ENCODE results near the gene BSPH1. TPM values are rescaled to one million over a fixed set of nuclear protein-coding genes. Genes with fewer than 3 reads are reported as not detected.

The BSPH1 gene
- total and polyA plus RNA-seq, 2 donors from 2014 or later: not detected

- intact Hi-C loops (cut with DNase I): no loop called here
- Histone ChIP-seq H3K9me3 (ENCODE audit: control insufficient read depth in 2 of 3, insufficient read depth in 1 of 3, low read length in 3 of 3) (peaks cover 0 to 4% (median 0%) of the 10 kb centered on the region in 3 donors), H3K27me3 (ENCODE audit: control insufficient read depth, insufficient read depth, low read length) (no peaks in the 10 kb centered on the region), H3K9ac (ENCODE audit: low read length in 3 of 3) (no peak overlapping the region), H3K36me3 (ENCODE audit: control insufficient read depth in 2 of 3, insufficient read depth in 3 of 3, low read length in 3 of 3) (no peaks in the 10 kb centered on the region), H3K27ac (ENCODE audit: low read depth in 2 of 2, low read length in 2 of 2) (no peak overlapping the region), H3K4me1 (ENCODE audit: control insufficient read depth in 2 of 3, insufficient read depth in 2 of 3, low read depth in 1 of 3, low read length in 3 of 3) (no peaks in the 10 kb centered on the region), H3K4me3 (ENCODE audit: low read length in 3 of 3) (no peak overlapping the region)
- TF ChIP-seq CTCF (IDR thresholded peaks at IDR 0.05; ENCODE audit: borderline replicate concordance, extremely low read depth, insufficient read depth): no peak
- no peak for FAIRE-seq
- no peak for DNase-seq
Measured at GRCh38 chr19:47998800-47999199, 6.8 kb upstream of the BSPH1 start.

DNA sequence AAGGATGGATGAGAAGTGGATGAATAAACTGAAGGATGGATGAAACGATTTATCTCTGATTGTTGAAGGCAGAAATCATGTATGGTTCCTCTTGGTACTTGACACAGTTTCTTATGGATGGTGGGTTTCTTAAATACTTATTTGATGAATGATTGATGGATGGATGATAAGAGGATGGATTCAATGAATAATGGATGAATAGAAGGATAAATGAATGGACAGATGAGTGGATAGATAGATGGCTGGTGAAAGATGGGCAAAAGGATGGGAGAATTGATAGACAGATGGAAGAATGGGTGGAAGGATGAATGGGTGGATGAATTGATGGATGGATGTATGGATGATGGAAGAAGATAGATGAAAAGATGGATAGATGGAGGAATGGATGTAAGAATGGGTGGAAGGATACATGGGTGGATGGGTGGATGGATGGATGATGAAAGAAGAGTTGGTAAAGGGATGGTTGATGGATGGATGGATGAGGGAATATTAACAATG is 4.3 kb upstream of the BSPH1 start:
- Histone ChIP-seq H3K9me3 (ENCODE audit: control insufficient read depth in 2 of 3, insufficient read depth in 1 of 3, low read length in 3 of 3) (peaks cover 0 to 4% (median 0%) of the 10 kb centered on the region in 3 donors), H3K27ac (ENCODE audit: low read depth in 2 of 2, low read length in 2 of 2) (no peak overlapping the region), H3K36me3 (ENCODE audit: control insufficient read depth in 2 of 3, insufficient read depth in 3 of 3, low read length in 3 of 3) (no peaks in the 10 kb centered on the region), H3K9ac (ENCODE audit: low read length in 3 of 3) (no peak overlapping the region), H3K4me1 (ENCODE audit: control insufficient read depth in 2 of 3, insufficient read depth in 2 of 3, low read depth in 1 of 3, low read length in 3 of 3) (no peaks in the 10 kb centered on the region), H3K4me3 (ENCODE audit: low read length in 3 of 3) (no peak overlapping the region), H3K27me3 (ENCODE audit: control insufficient read depth, insufficient read depth, low read length) (no peaks in the 10 kb centered on the region)
- no peak for FAIRE-seq
- intact Hi-C loops (cut with DNase I): no loop called here
- no peak for DNase-seq
- no peak for TF ChIP-seq CTCF (IDR thresholded peaks at IDR 0.05; ENCODE audit: borderline replicate concordance, extremely low read depth, insufficient read depth)

DNA sequence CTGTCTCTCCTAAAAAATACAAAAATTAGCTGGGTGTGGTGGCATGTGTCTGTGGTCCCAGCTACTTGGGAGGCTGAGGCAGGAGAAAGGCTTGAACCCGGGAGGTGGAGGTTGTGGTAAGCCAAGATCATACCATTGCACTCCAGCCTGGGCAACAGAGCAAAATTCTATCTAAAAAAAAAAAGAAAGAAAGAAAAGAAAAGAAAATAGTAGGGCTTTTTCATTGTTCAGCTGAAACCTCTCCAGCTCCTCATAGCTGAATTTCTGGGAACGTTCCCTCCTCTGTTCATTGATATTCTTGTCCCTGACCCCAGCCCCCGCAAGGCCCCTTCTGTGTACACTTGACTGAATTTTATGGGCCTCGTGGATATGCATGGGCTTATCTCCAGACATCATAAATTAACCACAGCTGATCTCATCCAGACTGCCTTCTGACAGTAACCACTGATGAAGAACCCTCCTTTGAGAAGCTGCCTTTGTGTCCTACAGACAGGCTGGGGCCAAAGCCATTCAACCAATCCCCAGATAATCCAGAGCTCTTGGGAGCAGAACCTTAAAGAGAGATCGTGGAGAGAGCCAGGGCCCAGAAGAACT is 2.3 kb upstream of the BSPH1 start, which contains the start of gene ELSPBP1:
TSS of gene ELSPBP1 (plus strand) at position 424 of the 594 bp plus-strand sequence. CDS start 14,036 bp downstream, outside the sequence.
- Histone ChIP-seq H3K4me1 (ENCODE audit: control insufficient read depth in 2 of 3, insufficient read depth in 2 of 3, low read depth in 1 of 3, low read length in 3 of 3) (no peaks in the 10 kb centered on the region), H3K4me3 (ENCODE audit: low read length in 3 of 3) (no peak within 1 kb of the TSS), H3K27ac (ENCODE audit: low read depth in 2 of 2, low read length in 2 of 2) (no peak within 1 kb of the TSS), H3K36me3 (ENCODE audit: control insufficient read depth in 2 of 3, insufficient read depth in 3 of 3, low read length in 3 of 3) (no peaks in the 10 kb centered on the region), H3K27me3 (ENCODE audit: control insufficient read depth, insufficient read depth, low read length) (no peaks in the 10 kb centered on the region), H3K9me3 (ENCODE audit: control insufficient read depth in 2 of 3, insufficient read depth in 1 of 3, low read length in 3 of 3) (no peaks in the 10 kb centered on the region), H3K9ac (ENCODE audit: low read length in 3 of 3) (no peak within 1 kb of the TSS)
- intact Hi-C loops (cut with DNase I): no loop called here
- peak in 4 of 5 donors; percentile 79 to 93 (median 86) for DNase-seq
- no peak for FAIRE-seq
- TF ChIP-seq CTCF (IDR thresholded peaks at IDR 0.05; ENCODE audit: borderline replicate concordance, extremely low read depth, insufficient read depth): no peak
